ENCODE data around the gene ITPRIP. TPM values are rescaled to one million over a fixed set of nuclear protein-coding genes. Genes with fewer than 3 reads are reported as not detected.
A peak's percentile ranks its signal among the peaks of the same experiment; 100 is the strongest.

Gene ITPRIP
- total RNA-seq, 2 experiments from 2014 or later: 26.6 to 27.1 TPM

DNA sequence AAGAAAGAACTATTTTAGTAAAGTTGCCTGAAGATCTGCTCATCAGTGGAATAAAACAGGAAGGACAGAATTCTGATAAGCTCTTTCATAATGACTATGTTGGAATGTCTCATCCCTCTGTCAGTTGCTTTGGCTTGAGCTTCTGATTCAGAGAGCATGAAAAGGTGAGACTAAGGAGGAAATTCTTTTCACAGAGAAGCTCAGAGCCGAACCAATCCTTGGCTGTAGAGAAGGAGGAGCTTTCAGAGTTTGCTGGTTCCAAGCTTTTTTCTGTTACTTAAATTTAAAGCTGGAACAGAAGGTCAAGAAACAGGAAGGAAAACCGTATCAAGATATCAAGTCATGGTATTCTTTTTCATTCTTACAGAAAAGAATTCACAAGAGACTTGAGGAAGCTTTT is 45.3 kb downstream of the ITPRIP start:
- peaks cover 13% of the 10 kb centered on the region for H3K4me1 Mint-ChIP-seq (ENCODE audit: low read depth)
- no peaks in the 10 kb centered on the region for H3K9me3 Mint-ChIP-seq (ENCODE audit: insufficient read depth)
- ChIA-PET CTCF (interaction anchor here (1.0 to 12.0 kb wide), 10 partner anchors 13 to 119 kb away, joined by 3 to 368 read pairs (median 24); partner anchors contain the start of genes CFAP58, GSTO1, GSTO2 and ITPRIP), POLR2A (interaction anchor here (1.3 kb wide), 1 partner anchor 58 kb away, joined by 4 read pairs; no protein-coding TSS in a partner anchor)
- no peak overlapping the region for H3K27ac Mint-ChIP-seq
- DNase-seq: no peak
- no peak for ATAC-seq
- H3K36me3 Mint-ChIP-seq (ENCODE audit: low read depth): no peaks in the 10 kb centered on the region
- H3K4me3 Mint-ChIP-seq: no peak overlapping the region
- peaks cover 28% of the 10 kb centered on the region for H3K27me3 Mint-ChIP-seq (ENCODE audit: low read depth)

DNA sequence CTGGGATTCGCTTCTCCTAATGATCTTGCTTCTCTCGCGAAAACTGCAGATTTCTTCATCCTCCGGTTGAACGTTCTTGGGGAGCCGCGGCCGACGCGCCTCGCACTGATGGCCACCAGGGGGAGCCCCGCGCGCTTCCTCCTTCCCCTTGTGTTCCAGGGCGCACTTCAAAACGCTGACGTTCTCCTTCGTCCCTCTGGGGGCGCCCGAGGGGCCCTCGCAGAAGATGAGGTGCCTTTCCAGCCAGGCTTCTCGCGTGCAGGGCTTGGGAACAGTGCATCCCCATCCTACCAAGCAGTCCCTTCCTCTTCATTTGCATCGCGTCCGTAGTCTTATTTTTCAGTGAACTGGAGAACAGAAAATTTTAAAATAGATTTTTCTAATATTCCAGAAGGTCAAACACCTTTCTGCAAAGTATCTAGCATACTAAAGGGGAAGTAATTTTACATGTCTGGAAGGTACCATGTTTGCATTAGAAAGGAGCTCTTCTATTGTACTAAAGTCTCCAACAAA is 46.8 kb downstream of the ITPRIP start:
- CTCF ChIA-PET: interaction anchor here (0.6 to 12.0 kb wide), 26 partner anchors 8 to 347 kb away, joined by 3 to 368 read pairs (median 4); partner anchors contain the start of genes CFAP58, GSTO1, GSTO2 and ITPRIP
- Mint-ChIP-seq H3K27ac (no peak overlapping the region), H3K9me3 (ENCODE audit: insufficient read depth) (no peaks in the 10 kb centered on the region), H3K4me3 (no peak overlapping the region), H3K27me3 (ENCODE audit: low read depth) (peaks cover 32% of the 10 kb centered on the region), H3K4me1 (ENCODE audit: low read depth) (peaks cover 13% of the 10 kb centered on the region), H3K36me3 (ENCODE audit: low read depth) (no peaks in the 10 kb centered on the region)
- peak; percentile 93 for DNase-seq
- POLR2A ChIA-PET: interaction anchor here (0.6 to 1.9 kb wide), 4 partner anchors 37 to 427 kb away, joined by 3 to 8 read pairs (median 4); partner anchors contain the start of genes GSTO1 and ITPRIP
- peak; percentile 98 for ATAC-seq

DNA sequence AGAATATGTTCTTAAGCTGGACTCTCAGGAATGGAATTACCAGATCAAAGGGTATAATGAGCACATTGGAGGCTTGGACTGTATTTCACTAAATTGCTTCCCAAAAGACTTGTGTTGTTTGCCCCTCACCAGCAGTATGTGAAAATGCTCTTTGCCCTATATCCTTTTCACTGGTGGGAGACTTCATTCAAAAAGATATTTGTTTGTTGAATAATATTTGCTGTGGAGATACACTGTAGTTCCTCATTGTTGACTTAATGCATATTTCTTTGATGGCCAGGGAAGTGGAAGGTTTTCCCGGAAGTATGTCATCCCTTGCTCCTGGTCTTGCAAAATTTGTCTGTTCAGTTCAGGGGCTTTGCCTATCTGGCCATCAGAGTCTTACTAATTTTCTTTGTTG is 49.9 kb downstream of the ITPRIP start:
- Mint-ChIP-seq H3K36me3 (ENCODE audit: low read depth) (no peaks in the 10 kb centered on the region), H3K27me3 (ENCODE audit: low read depth) (peaks cover 23% of the 10 kb centered on the region), H3K9me3 (ENCODE audit: insufficient read depth) (no peaks in the 10 kb centered on the region), H3K4me1 (ENCODE audit: low read depth) (peaks cover 13% of the 10 kb centered on the region), H3K27ac (no peak overlapping the region), H3K4me3 (no peak overlapping the region)
- DNase-seq (no peak), ATAC-seq (no peak)
- POLR2A ChIA-PET: no interaction called here
- CTCF ChIA-PET: interaction anchor here (1.7 to 12.0 kb wide), 4 partner anchors 10 to 61 kb away, joined by 4 to 368 read pairs (median 146); partner anchors contain the start of gene CFAP58

DNA sequence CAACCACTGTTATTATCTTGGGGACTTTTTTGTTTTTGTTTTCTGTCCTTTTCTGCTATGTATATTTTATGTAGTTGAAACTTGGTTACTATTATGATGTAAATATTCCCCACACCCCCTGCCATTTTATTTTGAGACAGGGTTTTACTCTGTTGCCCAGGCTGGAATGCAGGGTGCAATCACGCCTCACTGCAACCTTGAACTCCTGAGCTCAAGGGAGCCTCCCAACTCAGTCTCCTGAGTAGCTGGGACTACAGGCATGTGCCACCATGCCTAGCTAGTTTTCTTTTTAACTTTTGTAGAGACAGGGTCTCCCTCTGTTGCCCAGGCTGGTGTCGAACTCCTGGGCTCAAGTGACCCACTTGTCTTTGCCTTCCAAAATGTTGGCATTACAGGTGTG is 51.3 kb downstream of the ITPRIP start:
- no peaks in the 10 kb centered on the region for H3K9me3 Mint-ChIP-seq (ENCODE audit: insufficient read depth)
- POLR2A ChIA-PET: interaction anchor here (0.5 kb wide), 1 partner anchor 54 kb away, joined by 3 read pairs; no protein-coding TSS in a partner anchor
- H3K36me3 Mint-ChIP-seq (ENCODE audit: low read depth): no peaks in the 10 kb centered on the region
- H3K4me3 Mint-ChIP-seq: no peak overlapping the region
- no peak overlapping the region for H3K27ac Mint-ChIP-seq
- peaks cover 7% of the 10 kb centered on the region for H3K4me1 Mint-ChIP-seq (ENCODE audit: low read depth)
- DNase-seq (no peak), ATAC-seq (no peak)
- CTCF ChIA-PET: interaction anchor here (1.0 to 12.0 kb wide), 6 partner anchors 8 to 66 kb away, joined by 3 to 265 read pairs (median 16); partner anchors contain the start of gene CFAP58
- peaks cover 28% of the 10 kb centered on the region for H3K27me3 Mint-ChIP-seq (ENCODE audit: low read depth)

DNA sequence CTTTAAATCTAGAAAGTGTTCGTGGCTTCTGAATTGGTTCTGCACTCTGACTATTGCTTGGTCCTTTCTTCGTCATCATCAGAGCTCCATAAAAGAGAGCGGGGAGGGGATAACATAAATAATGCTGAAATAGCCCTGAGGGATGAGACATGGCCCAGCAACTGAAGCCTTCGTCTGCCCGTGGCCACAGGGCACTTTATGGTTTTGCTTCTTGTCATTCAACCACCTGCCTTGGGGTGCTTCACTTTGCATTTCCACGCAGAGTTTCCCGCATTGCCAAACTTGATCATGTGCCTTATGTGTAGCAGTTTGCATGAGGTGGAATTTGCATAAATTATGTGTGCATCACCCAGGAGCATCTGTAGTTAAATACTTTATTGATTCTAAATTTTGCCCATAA is 53.4 kb downstream of the ITPRIP start:
- no peak for ATAC-seq
- no peaks in the 10 kb centered on the region for H3K9me3 Mint-ChIP-seq (ENCODE audit: insufficient read depth)
- no peaks in the 10 kb centered on the region for H3K4me1 Mint-ChIP-seq (ENCODE audit: low read depth)
- no peaks in the 10 kb centered on the region for H3K36me3 Mint-ChIP-seq (ENCODE audit: low read depth)
- DNase-seq: no peak
- H3K27ac Mint-ChIP-seq: no peak overlapping the region
- H3K27me3 Mint-ChIP-seq (ENCODE audit: low read depth): peaks cover 24% of the 10 kb centered on the region
- H3K4me3 Mint-ChIP-seq: no peak overlapping the region
- POLR2A ChIA-PET: no interaction called here
- CTCF ChIA-PET: interaction anchor here (3.1 to 12.0 kb wide), 2 partner anchors 6 to 66 kb away, joined by 27 to 265 read pairs; no protein-coding TSS in a partner anchor

DNA sequence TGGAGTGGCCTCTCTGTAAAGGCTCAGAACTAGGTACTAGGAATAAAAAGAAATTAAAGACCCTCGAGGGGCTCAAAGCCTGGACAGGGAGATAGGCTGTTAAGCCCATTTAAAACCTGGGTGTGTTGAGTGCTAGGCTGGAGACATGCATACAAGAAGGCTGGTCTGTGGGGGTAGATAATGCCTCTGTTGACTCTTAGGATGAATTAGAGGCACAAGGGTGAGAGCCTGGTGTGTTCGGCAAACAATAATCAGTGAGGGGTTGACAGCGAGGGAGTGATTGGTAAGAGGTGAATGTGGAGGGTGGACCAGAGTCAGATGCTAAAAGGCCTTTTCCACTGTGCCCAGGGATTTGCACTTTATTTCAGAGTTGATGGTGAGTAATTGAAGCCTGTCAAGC is 56.6 kb downstream of the ITPRIP start:
- no peaks in the 10 kb centered on the region for H3K36me3 Mint-ChIP-seq (ENCODE audit: low read depth)
- no peak for ATAC-seq
- ChIA-PET CTCF (interaction anchor here (9.2 to 12.1 kb wide), 2 partner anchors 6 to 70 kb away, joined by 152 to 265 read pairs; partner anchors contain the start of gene CFAP58), POLR2A (no interaction called here)
- H3K9me3 Mint-ChIP-seq (ENCODE audit: insufficient read depth): no peaks in the 10 kb centered on the region
- H3K27ac Mint-ChIP-seq: no peak overlapping the region
- H3K4me3 Mint-ChIP-seq: no peak overlapping the region
- no peaks in the 10 kb centered on the region for H3K4me1 Mint-ChIP-seq (ENCODE audit: low read depth)
- peaks cover 26% of the 10 kb centered on the region for H3K27me3 Mint-ChIP-seq (ENCODE audit: low read depth)
- no peak for DNase-seq

DNA sequence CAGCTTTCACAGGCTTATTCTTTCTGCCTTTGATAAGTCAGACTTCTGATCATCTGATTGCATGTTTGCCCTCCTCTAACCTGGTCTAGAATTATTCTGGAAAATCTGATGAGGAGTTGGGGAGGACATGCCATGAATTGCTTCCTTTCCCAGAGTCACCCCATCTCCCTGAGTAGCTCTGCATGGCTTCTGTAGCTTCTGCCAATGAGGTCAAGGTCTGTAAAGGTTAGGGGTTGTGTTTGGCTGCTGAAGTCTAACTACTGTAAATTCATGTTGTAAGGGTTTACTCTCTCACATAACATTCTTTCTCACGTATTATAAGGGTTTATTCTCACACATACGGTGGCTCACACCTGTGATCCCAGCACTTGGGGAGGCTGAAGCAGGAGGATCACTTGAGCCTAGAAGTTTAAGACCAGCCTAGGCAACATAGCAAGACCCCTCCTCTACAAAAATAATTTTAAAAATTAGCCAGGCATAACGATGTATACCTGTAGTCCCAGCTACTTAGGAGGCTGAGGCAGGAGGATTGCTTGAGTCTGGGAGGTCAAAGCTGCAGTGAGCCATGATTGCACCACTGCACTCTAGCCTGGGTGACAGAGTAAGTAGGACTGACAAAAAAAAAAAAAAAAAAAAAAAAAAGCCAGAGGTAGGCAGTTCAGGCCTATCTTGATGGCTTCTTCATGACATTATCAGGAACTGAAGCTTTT is 58.6 kb downstream of the ITPRIP start:
- ChIA-PET CTCF (interaction anchor here (1.5 to 13.0 kb wide), 5 partner anchors 8 to 72 kb away, joined by 4 to 265 read pairs (median 85); partner anchors contain the start of genes CFAP58 and GSTO2), POLR2A (no interaction called here)
- peaks cover 5% of the 10 kb centered on the region for H3K4me1 Mint-ChIP-seq (ENCODE audit: low read depth)
- no peak overlapping the region for H3K27ac Mint-ChIP-seq
- H3K9me3 Mint-ChIP-seq (ENCODE audit: insufficient read depth): no peaks in the 10 kb centered on the region
- no peaks in the 10 kb centered on the region for H3K36me3 Mint-ChIP-seq (ENCODE audit: low read depth)
- DNase-seq (no peak), ATAC-seq (no peak)
- no peak overlapping the region for H3K4me3 Mint-ChIP-seq
- peaks cover 29% of the 10 kb centered on the region for H3K27me3 Mint-ChIP-seq (ENCODE audit: low read depth)

DNA sequence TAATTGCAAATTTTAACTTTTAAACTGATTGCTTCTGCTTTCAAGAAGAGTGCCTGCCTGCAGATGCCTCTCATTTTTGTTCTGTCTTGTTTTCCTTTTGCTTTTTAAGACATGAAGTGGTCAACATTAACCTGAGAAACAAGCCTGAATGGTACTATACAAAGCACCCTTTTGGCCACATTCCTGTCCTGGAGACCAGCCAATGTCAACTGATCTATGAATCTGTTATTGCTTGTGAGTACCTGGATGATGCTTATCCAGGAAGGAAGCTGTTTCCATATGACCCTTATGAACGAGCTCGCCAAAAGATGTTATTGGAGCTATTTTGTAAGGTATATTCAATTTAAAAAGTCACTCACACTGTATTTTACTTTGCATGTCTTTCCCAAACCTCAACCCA is 60.5 kb downstream of the ITPRIP start:
- H3K27ac Mint-ChIP-seq: no peak overlapping the region
- H3K4me3 Mint-ChIP-seq: no peak overlapping the region
- peaks cover 33% of the 10 kb centered on the region for H3K27me3 Mint-ChIP-seq (ENCODE audit: low read depth)
- H3K4me1 Mint-ChIP-seq (ENCODE audit: low read depth): peaks cover 8% of the 10 kb centered on the region
- DNase-seq (no peak), ATAC-seq (no peak)
- H3K9me3 Mint-ChIP-seq (ENCODE audit: insufficient read depth): no peaks in the 10 kb centered on the region
- H3K36me3 Mint-ChIP-seq (ENCODE audit: low read depth): no peaks in the 10 kb centered on the region
- POLR2A ChIA-PET: no interaction called here
- CTCF ChIA-PET: interaction anchor here (2.1 to 13.0 kb wide), 4 partner anchors 9 to 74 kb away, joined by 8 to 265 read pairs (median 118); partner anchors contain the start of genes CFAP58 and GSTO2

DNA sequence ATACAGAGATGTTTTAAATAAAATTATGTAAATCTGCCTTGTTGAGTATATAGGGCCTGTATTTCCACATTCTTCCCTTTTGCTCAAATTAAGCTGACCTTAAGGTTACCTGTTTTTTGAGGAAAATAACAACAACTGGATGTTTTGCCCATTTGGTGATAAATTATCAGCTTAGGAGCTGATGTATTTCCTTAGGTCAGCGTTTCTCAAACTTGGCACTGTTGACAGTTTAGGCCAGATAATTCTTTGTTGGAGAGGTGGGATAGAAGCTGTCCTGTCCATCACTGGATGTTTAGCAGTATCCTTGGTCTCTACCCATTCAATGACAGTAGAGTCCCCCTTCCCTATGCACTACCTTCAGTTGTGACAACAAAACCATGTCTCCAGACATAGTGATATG is 62.1 kb downstream of the ITPRIP start:
- Mint-ChIP-seq H3K27me3 (ENCODE audit: low read depth) (peaks cover 21% of the 10 kb centered on the region), H3K9me3 (ENCODE audit: insufficient read depth) (no peaks in the 10 kb centered on the region), H3K36me3 (ENCODE audit: low read depth) (no peaks in the 10 kb centered on the region), H3K4me3 (no peak overlapping the region), H3K4me1 (ENCODE audit: low read depth) (peaks cover 8% of the 10 kb centered on the region), H3K27ac (no peak overlapping the region)
- ATAC-seq (no peak), DNase-seq (no peak)
- CTCF ChIA-PET: interaction anchor here (1.2 to 13.0 kb wide), 6 partner anchors 9 to 154 kb away, joined by 4 to 265 read pairs (median 90); partner anchors contain the start of genes CFAP58, GSTO1 and SFR1
- POLR2A ChIA-PET: no interaction called here

DNA sequence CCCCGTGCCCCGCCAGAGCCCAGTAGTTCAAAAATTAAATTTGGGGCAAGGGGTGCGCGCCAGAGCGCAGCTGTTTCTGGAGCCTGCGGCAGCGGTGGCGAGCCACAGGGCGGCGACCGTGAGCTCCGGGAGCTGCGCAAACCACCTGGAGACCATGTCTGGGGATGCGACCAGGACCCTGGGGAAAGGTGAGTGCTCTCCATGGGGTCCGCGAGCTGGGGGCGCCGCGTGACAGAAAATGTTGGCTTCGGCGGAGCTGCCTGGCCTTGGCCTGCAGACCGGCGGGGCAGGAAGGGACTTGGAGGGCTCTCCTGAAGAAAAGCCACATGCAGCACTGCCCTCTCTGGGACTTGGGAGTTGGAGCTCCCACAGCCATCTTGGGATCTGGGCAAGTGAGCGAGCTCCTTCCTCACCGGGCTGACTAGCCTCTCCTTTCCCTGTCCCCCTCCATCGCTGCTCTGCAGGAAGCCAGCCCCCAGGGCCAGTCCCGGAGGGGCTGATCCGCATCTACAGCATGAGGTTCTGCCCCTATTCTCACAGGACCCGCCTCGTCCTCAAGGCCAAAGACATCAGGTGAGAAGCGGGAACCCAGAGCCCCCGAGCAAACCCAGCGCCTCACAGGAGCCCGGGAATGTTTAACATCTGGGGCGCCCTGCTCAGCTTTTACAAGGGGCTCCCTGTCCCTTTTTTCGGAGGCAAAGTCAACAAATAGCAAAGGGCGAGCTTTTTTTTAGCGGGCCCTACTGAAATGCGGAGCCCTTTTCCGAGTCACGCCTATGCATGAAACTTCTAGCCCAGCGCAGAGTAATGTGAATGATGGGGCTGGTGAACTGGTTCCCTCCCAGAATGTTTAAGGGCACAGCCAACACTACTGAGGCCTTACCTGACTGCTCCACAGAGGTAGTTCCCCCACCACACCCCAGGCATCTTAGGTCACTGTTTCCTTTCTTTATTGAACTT is 63.2 kb downstream of the ITPRIP start:
- Mint-ChIP-seq H3K27me3 (ENCODE audit: low read depth) (peaks cover 20% of the 10 kb centered on the region), H3K4me1 (ENCODE audit: low read depth) (peaks cover 8% of the 10 kb centered on the region), H3K4me3 (peak overlapping the region; percentile 45), H3K36me3 (ENCODE audit: low read depth) (no peaks in the 10 kb centered on the region), H3K27ac (no peak overlapping the region), H3K9me3 (ENCODE audit: insufficient read depth) (no peaks in the 10 kb centered on the region)
- ChIA-PET CTCF (interaction anchor here (0.7 to 13.0 kb wide), 28 partner anchors 8 to 1670 kb away, joined by 3 to 265 read pairs (median 6); partner anchors contain the start of genes CFAP43, CFAP58, GSTO1 and ITPRIP), POLR2A (interaction anchor here (0.6 to 1.6 kb wide), 3 partner anchors 47 to 63 kb away, joined by 3 to 7 read pairs (median 3); partner anchors contain the start of gene ITPRIP)
- ATAC-seq (peak; percentile 90), DNase-seq (peak; percentile 49)

Data from activated CD8-positive, alpha-beta T cell treated with anti-CD3 and anti-CD28 coated beads, Interleukin-2, amount 10 ng/mL, durations not matched to agents 7 days and 5 days (primary cell).